GM06990 (cell line): ENCODE data around the gene CHN2.

Source experiments
- DNase-seq: peaks from one replicate; pipeline ENCODE4 v3.0.0-alpha.2; 2011; ENCODE audit not compliant: insufficient read length; ENCODE audit errors: extremely low read depth
- H3K27me3 ChIP-seq: replicated peaks from 2 replicates; pipeline ENCODE4 v1.6.0; 2011; ENCODE audit warnings: low read length; ENCODE audit not compliant: control insufficient read depth, insufficient read depth
- H3K36me3 ChIP-seq: 2 replicates; pipeline ENCODE4 v1.5.1; 2011; ENCODE audit warnings: low read length; ENCODE audit not compliant: control insufficient read depth, insufficient read depth
- H3K4me3 ChIP-seq: replicated peaks from 2 replicates; pipeline ENCODE4 v1.5.1; 2011; ENCODE audit warnings: low read depth, mild to moderate bottlenecking, control low read depth, low read length
- CTCF ChIP-seq: IDR thresholded peaks from 2 replicates; pipeline ENCODE4 v1.5.1; 2011; ENCODE audit warnings: low read length, control low read depth, mild to moderate bottlenecking, inconsistent platforms; ENCODE audit not compliant: insufficient read depth, poor library complexity, severe bottlenecking

CHN2 gene

GRCh38 chr7:29194594-29195427 is at the start of gene CHN2:
Gene CHN2 (plus strand): TSS chr7:29194775.
- Histone ChIP-seq H3K36me3 (no peaks in the 10 kb centered on the region), H3K27me3 (no peaks in the 10 kb centered on the region; the same call in 1 of the 2 replicates), H3K4me3 (peak within 1 kb of the TSS; percentile 41)
- TF ChIP-seq CTCF: no peak
- no peak for DNase-seq

GRCh38 chr7:29145553-29146056 is 49.0 kb upstream of the CHN2 start:
- TF ChIP-seq CTCF: no peak
- no peaks in the 10 kb centered on the region; the same call in 1 of the 2 replicates for H3K27me3 ChIP-seq
- H3K4me3 ChIP-seq: no peak overlapping the region
- H3K36me3 ChIP-seq: no peaks in the 10 kb centered on the region
- DNase-seq: no peak

GRCh38 chr7:29146057-29146706 is 48.4 kb upstream of the CHN2 start, which contains the start of gene CPVL:
Gene CPVL (minus strand): TSS chr7:29146537. CDS start chr7:29121061, 25,476 bp downstream.
- H3K36me3 ChIP-seq: no peaks in the 10 kb centered on the region
- DNase-seq: no peak
- H3K4me3 ChIP-seq: no peak within 1 kb of the TSS
- TF ChIP-seq CTCF: no peak
- H3K27me3 ChIP-seq: no peaks in the 10 kb centered on the region; the same call in 1 of the 2 replicates

- no peak for TF ChIP-seq CTCF
- no peak overlapping the region for H3K4me3 ChIP-seq
- no peaks in the 10 kb centered on the region; the same call in 1 of the 2 replicates for H3K27me3 ChIP-seq
- no peak for DNase-seq
- H3K36me3 ChIP-seq: no peaks in the 10 kb centered on the region
These were observed 47.5 kb upstream of the CHN2 start for GRCh38 chr7:29146888-29147609.

- no peak overlapping the region for H3K4me3 ChIP-seq
- TF ChIP-seq CTCF: no peak
- H3K27me3 ChIP-seq: no peaks in the 10 kb centered on the region; the same call in 1 of the 2 replicates
- no peak for DNase-seq
- H3K36me3 ChIP-seq: no peaks in the 10 kb centered on the region
These were observed 46.8 kb upstream of the CHN2 start for GRCh38 chr7:29147821-29148220.
